Endothelial cell (in vitro differentiated cells): Measurements from ENCODE around the gene CLEC3A. TPM values are rescaled to one million over a fixed set of nuclear protein-coding genes. Genes with fewer than 3 reads are reported as not detected.

ENCODE experiments used
- DNase-seq: peaks from one replicate; pipeline ENCODE4 v3.0.0; 2021; ENCODE audit warnings: low spot score
- H3K27ac Mint-ChIP-seq: one replicate; pipeline ENCODE4 v1.8.0; 2021; ENCODE audit warnings: mixed read lengths, inconsistent platforms; ENCODE audit not compliant: unreplicated experiment
- H3K27me3 Mint-ChIP-seq: one replicate; pipeline ENCODE4 v1.8.0; 2021; ENCODE audit warnings: mild to moderate bottlenecking, moderate library complexity, mixed read lengths, inconsistent platforms; ENCODE audit not compliant: unreplicated experiment
- H3K36me3 Mint-ChIP-seq: one replicate; pipeline ENCODE4 v1.8.0; 2021; ENCODE audit warnings: mild to moderate bottlenecking, low read depth, mixed read lengths, inconsistent platforms; ENCODE audit not compliant: unreplicated experiment
- H3K4me1 Mint-ChIP-seq: one replicate; pipeline ENCODE4 v1.8.0; 2021; ENCODE audit warnings: mild to moderate bottlenecking, mixed read lengths, inconsistent platforms; ENCODE audit not compliant: unreplicated experiment
- H3K4me3 Mint-ChIP-seq: one replicate; pipeline ENCODE4 v1.8.0; 2021; ENCODE audit warnings: mild to moderate bottlenecking, mixed read lengths, inconsistent platforms; ENCODE audit not compliant: unreplicated experiment
- H3K9me3 Mint-ChIP-seq: one replicate; pipeline ENCODE4 v1.8.0; 2021; ENCODE audit warnings: mixed read lengths, inconsistent platforms; ENCODE audit not compliant: unreplicated experiment
- CTCF ChIP-seq: fragments of 200-600 bp; sonication (generic); IDR thresholded peaks from one replicate; pipeline ENCODE4 v1.5.0; 2021; ENCODE audit warnings: antibody characterized with exemption; ENCODE audit not compliant: unreplicated experiment
- total RNA-seq: library from RNA; stranded (reverse); fragmentation: NEBNext Ultra II Directional; extraction: Animal tissue kit (Norgen Biotek cat#: 25700); gene quantifications from one replicate; pipeline ENCODE4 v1.2.1, GENCODE V29; 2021; ENCODE audit not compliant: unreplicated experiment

Gene CLEC3A
- total RNA-seq, 1 donor from 2014 or later: not detected

- no peak for TF ChIP-seq CTCF
- no peaks in the 10 kb centered on the region for H3K36me3 Mint-ChIP-seq
- no peaks in the 10 kb centered on the region for H3K4me1 Mint-ChIP-seq
- DNase-seq: no peak
- peaks cover 3% of the 10 kb centered on the region for H3K27me3 Mint-ChIP-seq
- no peak overlapping the region for H3K27ac Mint-ChIP-seq
- H3K9me3 Mint-ChIP-seq: no peaks in the 10 kb centered on the region
- H3K4me3 Mint-ChIP-seq: no peak overlapping the region
These were observed 47.6 kb downstream of the CLEC3A start for GRCh38 chr16:78069913-78070312.

GRCh38 chr16:78072275-78072674 is 49.9 kb downstream of the CLEC3A start:
- no peaks in the 10 kb centered on the region for H3K36me3 Mint-ChIP-seq
- peaks cover 3% of the 10 kb centered on the region for H3K27me3 Mint-ChIP-seq
- no peak overlapping the region for H3K4me3 Mint-ChIP-seq
- no peak overlapping the region for H3K27ac Mint-ChIP-seq
- DNase-seq: no peak
- no peaks in the 10 kb centered on the region for H3K9me3 Mint-ChIP-seq
- TF ChIP-seq CTCF: no peak
- H3K4me1 Mint-ChIP-seq: no peaks in the 10 kb centered on the region

DNA sequence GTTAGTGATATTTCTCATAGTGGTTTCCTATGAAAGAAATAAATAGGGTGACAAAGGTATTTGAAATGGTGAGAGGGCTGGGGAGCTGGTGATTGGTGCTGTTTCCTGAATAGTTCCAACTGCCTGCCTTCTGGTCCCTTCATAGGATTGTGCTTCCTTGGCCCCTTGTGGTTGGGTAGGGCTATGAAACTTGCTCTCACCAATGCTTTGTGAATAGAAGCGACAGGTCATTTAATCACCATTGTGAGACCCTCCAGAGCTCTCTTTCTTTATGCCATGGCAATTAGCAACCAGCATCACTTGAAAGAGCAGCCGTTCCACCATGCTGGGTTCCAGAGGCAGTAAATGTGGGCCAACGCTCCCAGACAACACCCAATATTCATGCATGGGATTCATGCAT is 53.5 kb downstream of the CLEC3A start:
- DNase-seq: no peak
- no peak for TF ChIP-seq CTCF
- Mint-ChIP-seq H3K36me3 (no peaks in the 10 kb centered on the region), H3K4me1 (no peaks in the 10 kb centered on the region), H3K4me3 (no peak overlapping the region), H3K9me3 (no peaks in the 10 kb centered on the region), H3K27me3 (peaks cover 3% of the 10 kb centered on the region), H3K27ac (no peak overlapping the region)

- no peaks in the 10 kb centered on the region for H3K4me1 Mint-ChIP-seq
- no peak for DNase-seq
- no peak for TF ChIP-seq CTCF
- H3K27ac Mint-ChIP-seq: no peak overlapping the region
- H3K27me3 Mint-ChIP-seq: no peaks in the 10 kb centered on the region
- no peak overlapping the region for H3K4me3 Mint-ChIP-seq
- no peaks in the 10 kb centered on the region for H3K9me3 Mint-ChIP-seq
- H3K36me3 Mint-ChIP-seq: no peaks in the 10 kb centered on the region
These were observed 59.0 kb downstream of the CLEC3A start for GRCh38 chr16:78081341-78081740.

Other genes starting within 250 kb of the CLEC3A start
- gene VAT1L, start 234.0 kb upstream of the CLEC3A start, total RNA-seq: 1.1 TPM
- 18.6 TPM for gene WWOX, start 77.1 kb downstream of the CLEC3A start, total RNA-seq